D721Med (cell line): ENCODE measurements around the gene B3GALNT1.

Experiments
- DNase-seq: peaks from one replicate; pipeline ENCODE4 v3.0.0; 2011; ENCODE audit warnings: low spot score; ENCODE audit not compliant: insufficient read length
- FAIRE-seq: peaks from 2 replicates; lab custom pipeline; 2011; peaks lifted over from hg19 to GRCh38; lab: Jason Lieb, UNC
- CTCF ChIP-seq: IDR thresholded peaks from 2 replicates; pipeline ENCODE4 v1.5.1; 2012; ENCODE audit warnings: mild to moderate bottlenecking, control low read depth; ENCODE audit not compliant: insufficient read depth; ENCODE audit errors: missing control alignments

Gene B3GALNT1

GRCh38 chr3:161139686-161140085 is 34.5 kb upstream of the B3GALNT1 start:
- no peak for TF ChIP-seq CTCF
- no peak for DNase-seq
- no peak for FAIRE-seq

- DNase-seq (no peak), FAIRE-seq (no peak)
- no peak for TF ChIP-seq CTCF
Measured at GRCh38 chr3:161137260-161137659, 32.1 kb upstream of the B3GALNT1 start.

- DNase-seq, result no peak
- TF ChIP-seq CTCF, result no peak
- no peak for FAIRE-seq
Measured at GRCh38 chr3:161132391-161132790, 27.2 kb upstream of the B3GALNT1 start.

GRCh38 chr3:161126495-161126894 is 21.3 kb upstream of the B3GALNT1 start:
- no peak for TF ChIP-seq CTCF
- DNase-seq, result no peak
- no peak for FAIRE-seq

- FAIRE-seq (no peak), DNase-seq (no peak)
- TF ChIP-seq CTCF, result no peak
Measured at GRCh38 chr3:161117646-161118045, 12.5 kb upstream of the B3GALNT1 start.

- no peak for FAIRE-seq
- no peak for TF ChIP-seq CTCF
- DNase-seq, result no peak
Measured at GRCh38 chr3:161108840-161109239, 3.7 kb upstream of the B3GALNT1 start.

GRCh38 chr3:161107311-161107710 is 2.2 kb upstream of the B3GALNT1 start:
- FAIRE-seq (no peak), DNase-seq (no peak)
- TF ChIP-seq CTCF, result no peak
